GM21529 (cell line): ENCODE measurements around the gene RNF213.

ENCODE experiments used
- ATAC-seq: cut with Tn5 transposase; IDR thresholded peaks from one replicate; pipeline ENCODE4 v1.9.1; 2021; ENCODE audit not compliant: unreplicated experiment

The RNF213 gene

GRCh38 chr17:80428363-80428762 is 167.7 kb downstream of the RNF213 start:
- no peak for ATAC-seq

GRCh38 chr17:80428796-80429195 is 168.1 kb downstream of the RNF213 start:
- ATAC-seq = no peak

- ATAC-seq = no peak
These were observed 169.0 kb downstream of the RNF213 start for GRCh38 chr17:80429356-80430275.

GRCh38 chr17:80430446-80431245 is 170.0 kb downstream of the RNF213 start:
- ATAC-seq = no peak

- no peak for ATAC-seq
These were observed 170.9 kb downstream of the RNF213 start for GRCh38 chr17:80431246-80432195.

- no peak for ATAC-seq
These were observed 171.8 kb downstream of the RNF213 start for GRCh38 chr17:80432350-80432955.

- no peak for ATAC-seq
These were observed 172.4 kb downstream of the RNF213 start for GRCh38 chr17:80432961-80433550.

GRCh38 chr17:80433916-80434666 is 173.4 kb downstream of the RNF213 start:
- ATAC-seq = no peak

GRCh38 chr17:80437532-80437931 is 176.9 kb downstream of the RNF213 start:
- ATAC-seq = no peak

- no peak for ATAC-seq
These were observed 178.2 kb downstream of the RNF213 start for GRCh38 chr17:80438806-80439205.

- no peak for ATAC-seq
These were observed 178.8 kb downstream of the RNF213 start for GRCh38 chr17:80439499-80439898.

- ATAC-seq = no peak
These were observed 180.5 kb downstream of the RNF213 start for GRCh38 chr17:80441133-80441578.

- ATAC-seq = no peak
These were observed 181.1 kb downstream of the RNF213 start for GRCh38 chr17:80441598-80442322.

- no peak for ATAC-seq
These were observed 181.6 kb downstream of the RNF213 start for GRCh38 chr17:80442323-80442659.

GRCh38 chr17:80442764-80443163 is 182.1 kb downstream of the RNF213 start:
- no peak for ATAC-seq

GRCh38 chr17:80443498-80443897 is 182.8 kb downstream of the RNF213 start:
- ATAC-seq = no peak

- ATAC-seq = no peak
These were observed 183.4 kb downstream of the RNF213 start for GRCh38 chr17:80443916-80444643.

GRCh38 chr17:80444644-80444979 is 184.0 kb downstream of the RNF213 start:
- no peak for ATAC-seq
